Activated T-cell treated with anti-CD3 and anti-CD28 coated beads, Interleukin-2, amount 50 U/mL, for 24 hours (primary cell): ENCODE results near the gene CKAP2L.
A peak's percentile ranks its signal among the peaks of the same experiment; 100 is the strongest.

ENCODE experiments used
- DNase-seq: peaks from one replicate; pipeline ENCODE4 v3.0.0-alpha.2; 2020
- H3K27ac Mint-ChIP-seq: 2 replicates; pipeline ENCODE4 v1.8.0; 2020; ENCODE audit warnings: mild to moderate bottlenecking, mixed read lengths
- H3K27me3 Mint-ChIP-seq: 2 replicates; pipeline ENCODE4 v1.8.0; 2020; ENCODE audit warnings: mixed read lengths
- H3K36me3 Mint-ChIP-seq: 2 replicates; pipeline ENCODE4 v1.8.0; 2020; ENCODE audit warnings: low read depth, mixed read lengths
- H3K4me1 Mint-ChIP-seq: 2 replicates; pipeline ENCODE4 v1.8.0; 2020; ENCODE audit warnings: low read depth, mixed read lengths
- H3K4me3 Mint-ChIP-seq: 2 replicates; pipeline ENCODE4 v1.8.0; 2020; ENCODE audit warnings: mild to moderate bottlenecking, moderate library complexity, mixed read lengths
- H3K9me3 Mint-ChIP-seq: 2 replicates; pipeline ENCODE4 v1.8.0; 2020; ENCODE audit warnings: mixed read lengths

The CKAP2L gene, protein sequence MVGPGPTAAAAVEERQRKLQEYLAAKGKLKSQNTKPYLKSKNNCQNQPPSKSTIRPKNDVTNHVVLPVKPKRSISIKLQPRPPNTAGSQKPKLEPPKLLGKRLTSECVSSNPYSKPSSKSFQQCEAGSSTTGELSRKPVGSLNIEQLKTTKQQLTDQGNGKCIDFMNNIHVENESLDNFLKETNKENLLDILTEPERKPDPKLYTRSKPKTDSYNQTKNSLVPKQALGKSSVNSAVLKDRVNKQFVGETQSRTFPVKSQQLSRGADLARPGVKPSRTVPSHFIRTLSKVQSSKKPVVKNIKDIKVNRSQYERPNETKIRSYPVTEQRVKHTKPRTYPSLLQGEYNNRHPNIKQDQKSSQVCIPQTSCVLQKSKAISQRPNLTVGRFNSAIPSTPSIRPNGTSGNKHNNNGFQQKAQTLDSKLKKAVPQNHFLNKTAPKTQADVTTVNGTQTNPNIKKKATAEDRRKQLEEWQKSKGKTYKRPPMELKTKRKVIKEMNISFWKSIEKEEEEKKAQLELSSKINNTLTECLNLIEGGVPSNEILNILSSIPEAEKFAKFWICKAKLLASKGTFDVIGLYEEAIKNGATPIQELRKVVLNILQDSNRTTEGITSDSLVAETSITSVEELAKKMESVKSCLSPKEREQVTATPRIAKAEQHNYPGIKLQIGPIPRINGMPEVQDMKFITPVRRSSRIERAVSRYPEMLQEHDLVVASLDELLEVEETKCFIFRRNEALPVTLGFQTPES

DNA sequence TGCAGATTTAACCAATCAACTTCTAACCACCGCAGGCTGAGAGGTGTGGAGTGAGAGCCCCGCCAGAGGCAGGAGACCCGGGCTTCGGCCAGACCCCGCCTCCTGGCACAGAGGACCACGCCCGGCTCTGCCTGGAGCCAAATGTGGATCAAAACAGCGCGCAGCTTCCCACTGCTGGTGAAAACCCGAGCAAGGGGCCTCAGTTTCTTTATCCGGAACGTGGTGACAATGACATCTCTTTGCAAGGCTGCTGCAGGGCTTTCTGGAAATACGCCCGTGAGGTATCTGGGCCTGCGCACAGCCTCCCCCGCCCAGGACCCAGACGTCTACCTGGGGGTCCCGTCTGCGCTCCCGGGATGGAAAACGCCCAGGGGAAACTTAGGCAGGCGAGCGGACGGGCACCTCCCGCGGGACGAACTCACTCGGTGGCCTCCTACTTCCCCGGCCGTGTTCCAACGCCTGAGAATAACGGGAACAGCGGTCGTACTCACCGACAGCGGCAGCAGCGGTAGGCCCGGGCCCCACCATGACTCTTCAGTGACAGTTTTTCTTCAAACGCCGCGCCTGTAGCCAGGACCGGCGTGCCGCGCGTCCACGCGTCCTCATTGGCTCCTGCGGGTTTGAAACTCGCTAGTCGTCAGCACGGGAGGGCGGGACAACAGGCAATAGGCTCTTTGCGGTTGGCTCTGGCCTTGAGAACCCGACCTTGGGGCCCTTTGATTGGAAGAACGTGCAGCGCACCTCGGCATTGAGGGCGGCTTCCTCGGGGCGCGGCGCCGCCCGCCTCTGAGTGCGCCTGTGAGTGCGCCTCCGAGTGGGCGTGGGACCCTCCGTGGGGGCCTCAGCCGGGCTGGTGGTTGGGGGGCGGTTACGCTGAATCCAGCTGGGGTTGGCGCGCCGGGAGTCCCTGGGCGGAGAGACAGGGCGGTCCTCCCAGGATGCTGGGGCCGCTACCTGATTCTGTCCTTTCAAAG, at the start of gene CKAP2L:
Gene CKAP2L, minus strand, starts transcription at position 539 of the 974 bp plus-strand sequence. Its CDS starts 11 bp downstream, at position 528.
- H3K4me1 Mint-ChIP-seq, result peaks cover 25% of the 10 kb centered on the region
- peak within 1 kb of the TSS; percentile 97 for H3K4me3 Mint-ChIP-seq
- peaks cover 14% of the 10 kb centered on the region for H3K36me3 Mint-ChIP-seq
- peak; percentile 92 for DNase-seq
- H3K9me3 Mint-ChIP-seq, result no peaks in the 10 kb centered on the region
- H3K27me3 Mint-ChIP-seq, result no peaks in the 10 kb centered on the region
- peak within 1 kb of the TSS; percentile 95 for H3K27ac Mint-ChIP-seq

DNA sequence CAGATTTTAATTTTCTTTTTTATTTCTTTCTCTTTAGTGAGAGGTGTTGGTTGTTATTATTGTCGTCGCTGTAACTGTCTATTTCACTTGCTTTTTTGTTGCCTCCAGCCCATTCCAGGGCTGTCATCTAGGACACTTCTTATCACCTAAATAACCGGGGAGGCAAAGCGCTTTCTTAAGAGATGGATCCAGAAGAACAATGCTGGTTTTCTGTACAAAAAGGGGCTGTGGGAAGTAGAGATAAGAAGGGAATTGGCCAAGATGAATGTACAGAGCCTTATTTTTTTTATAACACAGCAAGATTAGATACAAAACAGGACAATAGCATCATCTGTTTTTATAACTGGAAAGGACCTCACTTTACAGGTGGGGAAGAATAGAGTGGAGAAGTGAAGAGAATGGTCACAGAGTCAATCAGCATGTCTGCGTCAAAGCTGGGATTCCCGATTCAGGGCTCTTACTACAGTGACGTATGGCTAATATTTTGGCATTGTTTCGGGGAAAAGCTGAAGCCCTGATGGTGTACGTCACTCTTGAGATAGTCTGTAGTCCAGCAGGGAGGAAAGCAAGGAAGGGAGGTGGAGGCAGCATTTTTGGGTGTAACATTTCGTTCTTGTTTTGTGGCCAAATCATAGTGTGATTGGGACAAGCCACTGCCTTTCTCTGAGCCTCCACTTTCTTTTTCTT, 49.0 kb upstream of the CKAP2L start:
- Mint-ChIP-seq H3K36me3 (no peaks in the 10 kb centered on the region), H3K9me3 (peaks cover 4% of the 10 kb centered on the region), H3K27ac (no peak overlapping the region), H3K4me3 (no peak overlapping the region), H3K27me3 (no peaks in the 10 kb centered on the region), H3K4me1 (peaks cover 32% of the 10 kb centered on the region)
- DNase-seq, result no peak

DNA sequence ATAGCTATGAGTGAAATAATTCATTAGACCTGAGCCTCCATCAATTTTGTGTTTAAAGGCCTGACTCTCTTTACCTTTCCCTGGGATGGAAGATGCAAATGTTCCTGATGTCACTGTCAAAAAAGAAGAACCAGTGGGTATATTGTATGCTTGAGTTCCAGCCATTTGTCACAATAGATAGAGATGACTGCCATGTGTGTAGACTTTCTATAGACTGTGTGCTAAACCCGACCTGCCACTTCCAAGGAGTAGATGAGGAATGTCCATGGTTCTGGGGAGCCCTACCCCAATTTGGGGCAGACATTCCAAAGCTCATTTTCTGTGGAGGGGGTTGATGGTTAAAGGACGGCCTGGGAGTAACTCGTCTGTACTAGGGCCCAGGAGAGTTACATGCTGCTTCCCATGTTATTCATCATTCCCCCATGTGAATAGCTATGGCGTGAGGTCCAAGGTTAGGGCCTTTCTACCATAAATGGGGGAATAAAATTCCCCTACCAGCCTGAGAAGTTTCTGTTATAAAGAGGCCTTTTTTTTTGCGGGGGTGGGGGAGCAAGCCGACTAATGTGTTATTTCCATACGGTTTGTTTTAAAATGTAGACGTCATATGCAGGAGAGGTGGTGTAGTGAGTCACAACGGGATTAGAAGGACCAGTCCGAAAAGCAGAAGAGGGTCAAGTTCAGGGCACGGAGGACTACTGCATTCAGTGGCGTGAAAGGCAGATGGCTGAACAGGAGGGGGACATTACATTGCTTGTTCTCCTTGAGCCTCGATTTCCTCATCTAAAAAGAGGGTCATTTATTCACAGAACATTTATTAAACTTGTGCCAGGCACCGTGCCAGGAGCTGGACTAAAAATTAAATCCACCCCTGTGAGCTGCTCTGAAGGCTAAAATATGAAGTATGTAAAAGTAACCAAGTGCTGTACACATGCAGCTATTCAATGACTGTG, 48.2 kb upstream of the CKAP2L start:
- H3K9me3 Mint-ChIP-seq, result peaks cover 6% of the 10 kb centered on the region
- no peak for DNase-seq
- no peaks in the 10 kb centered on the region for H3K36me3 Mint-ChIP-seq
- no peak overlapping the region for H3K4me3 Mint-ChIP-seq
- peak overlapping the region; percentile 74 for H3K27ac Mint-ChIP-seq
- no peaks in the 10 kb centered on the region for H3K27me3 Mint-ChIP-seq
- H3K4me1 Mint-ChIP-seq, result peaks cover 32% of the 10 kb centered on the region

DNA sequence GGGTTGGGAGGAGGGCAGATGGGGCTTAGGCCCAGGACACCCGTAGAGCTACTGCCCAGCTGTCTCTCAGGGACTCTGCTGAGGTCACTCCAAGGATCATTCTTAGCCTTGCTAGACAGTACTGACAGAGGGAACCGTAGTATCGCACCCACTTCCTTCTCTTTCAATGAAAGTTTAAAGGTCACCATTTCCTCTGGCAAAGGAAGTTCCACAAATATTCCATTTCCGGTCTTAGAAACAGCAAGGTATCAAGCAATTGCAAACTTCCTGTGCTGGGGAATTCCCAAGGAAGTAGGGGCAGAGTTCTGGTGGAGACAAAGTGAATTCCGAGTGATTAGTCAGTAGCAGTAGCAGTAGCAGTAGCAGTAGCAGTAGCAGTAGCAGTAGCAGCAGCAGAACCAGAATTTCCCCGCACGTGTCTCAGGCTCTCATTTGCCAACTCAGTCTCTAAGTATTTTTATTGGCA, 47.5 kb upstream of the CKAP2L start:
- Mint-ChIP-seq H3K9me3 (peaks cover 12% of the 10 kb centered on the region), H3K4me1 (peaks cover 32% of the 10 kb centered on the region), H3K36me3 (no peaks in the 10 kb centered on the region), H3K4me3 (no peak overlapping the region), H3K27ac (peak overlapping the region; percentile 74), H3K27me3 (no peaks in the 10 kb centered on the region)
- no peak for DNase-seq

DNA sequence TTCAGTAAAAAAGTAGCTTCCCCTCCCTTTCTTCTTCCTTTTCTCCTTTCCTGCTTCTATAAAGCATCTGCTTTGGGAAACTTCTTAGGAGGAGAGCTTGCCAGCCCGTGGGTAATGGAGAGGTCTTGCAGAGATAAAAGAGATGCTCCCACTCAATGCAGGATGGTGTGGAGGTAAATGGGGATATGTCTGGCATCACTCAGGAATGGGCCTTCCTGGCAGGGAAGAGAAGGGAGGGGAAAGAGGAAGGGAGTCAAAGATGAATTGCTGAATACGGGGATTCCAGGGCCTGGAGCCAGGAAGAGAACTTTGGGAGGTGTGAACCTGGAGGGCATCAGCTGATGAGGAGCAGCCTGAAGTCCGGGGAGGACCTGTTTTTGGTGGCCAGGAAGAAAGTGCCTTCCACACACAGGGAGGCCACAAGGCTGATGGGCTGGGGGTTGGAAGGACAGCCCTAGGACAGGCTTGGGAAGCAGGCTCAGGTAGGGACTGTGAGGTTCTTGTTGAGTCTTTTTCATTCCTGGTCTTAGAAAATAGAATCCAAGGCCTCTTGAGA, 46.9 kb upstream of the CKAP2L start:
- Mint-ChIP-seq H3K9me3 (peaks cover 14% of the 10 kb centered on the region), H3K27me3 (no peaks in the 10 kb centered on the region), H3K27ac (peak overlapping the region; percentile 74), H3K36me3 (no peaks in the 10 kb centered on the region), H3K4me3 (no peak overlapping the region), H3K4me1 (peaks cover 34% of the 10 kb centered on the region)
- no peak for DNase-seq

DNA sequence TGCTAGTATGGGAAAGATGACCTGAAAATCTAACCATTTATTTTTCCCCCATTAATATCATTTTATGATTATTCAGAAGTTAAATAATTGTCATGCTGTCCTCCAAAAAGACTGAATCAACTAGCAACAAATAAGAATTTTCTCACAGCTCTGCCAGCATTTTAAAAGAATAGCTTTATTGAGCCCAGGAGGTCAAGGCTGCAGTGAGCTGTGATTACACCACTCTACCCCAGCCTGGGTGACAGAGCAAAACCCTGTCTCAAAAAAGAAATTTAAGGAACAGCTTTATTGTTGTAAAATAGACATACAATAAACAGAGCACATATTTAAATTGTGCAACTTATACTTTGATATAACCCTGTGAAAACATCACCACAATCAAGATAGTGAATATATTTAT, 44.7 kb upstream of the CKAP2L start:
- Mint-ChIP-seq H3K27ac (no peak overlapping the region), H3K27me3 (no peaks in the 10 kb centered on the region), H3K9me3 (peaks cover 14% of the 10 kb centered on the region), H3K4me1 (peaks cover 44% of the 10 kb centered on the region), H3K4me3 (no peak overlapping the region), H3K36me3 (no peaks in the 10 kb centered on the region)
- no peak for DNase-seq

DNA sequence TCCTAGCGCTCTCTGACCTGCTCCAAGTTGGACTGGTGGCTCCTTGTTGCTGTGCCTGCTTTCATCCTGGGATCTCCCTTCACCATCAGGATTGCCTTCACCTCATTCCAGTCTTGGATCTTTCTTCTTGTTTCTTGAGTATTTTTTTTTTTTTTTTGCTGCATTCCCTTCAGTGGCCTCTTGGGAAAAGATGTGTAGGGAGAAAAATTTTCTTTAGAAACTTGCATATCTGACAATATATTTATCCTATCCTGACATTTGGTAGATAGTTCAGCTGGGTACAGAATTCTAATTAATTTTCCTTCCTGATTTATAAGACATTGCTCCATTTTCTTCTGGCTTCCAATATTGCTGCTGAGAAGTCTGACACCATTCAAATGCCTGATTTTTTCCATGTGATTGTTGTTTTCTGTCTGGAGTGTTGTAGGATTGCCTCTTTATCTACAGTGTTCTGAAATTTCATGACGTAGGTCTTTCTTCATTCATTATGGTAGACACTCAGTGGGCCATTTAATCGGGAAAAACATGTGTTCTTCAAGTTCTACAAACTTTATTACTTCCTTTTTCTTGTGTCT, 42.9 kb upstream of the CKAP2L start:
- peaks cover 14% of the 10 kb centered on the region for H3K9me3 Mint-ChIP-seq
- H3K36me3 Mint-ChIP-seq, result no peaks in the 10 kb centered on the region
- H3K4me1 Mint-ChIP-seq, result peaks cover 45% of the 10 kb centered on the region
- H3K4me3 Mint-ChIP-seq, result no peak overlapping the region
- H3K27ac Mint-ChIP-seq, result no peak overlapping the region
- no peaks in the 10 kb centered on the region for H3K27me3 Mint-ChIP-seq
- no peak for DNase-seq

DNA sequence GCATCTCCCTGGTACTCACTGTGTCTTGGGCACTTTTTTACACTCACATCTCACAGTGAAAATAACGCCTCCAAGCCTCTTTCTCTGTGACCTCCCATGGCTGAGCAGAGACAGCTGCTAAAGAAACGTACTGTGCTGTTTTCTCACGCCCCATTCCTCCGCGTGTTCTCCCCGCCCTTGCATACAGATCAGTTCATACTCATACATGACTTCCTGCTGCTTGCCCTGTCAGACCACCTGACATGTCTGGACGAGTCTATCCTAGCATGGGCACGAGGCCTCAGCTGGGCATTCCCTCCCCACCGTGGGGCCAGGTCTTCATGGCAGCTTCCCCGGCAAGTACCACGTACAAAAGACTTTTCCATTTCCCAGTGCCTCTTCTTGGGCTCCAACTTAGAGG, 41.1 kb upstream of the CKAP2L start:
- Mint-ChIP-seq H3K9me3 (peaks cover 14% of the 10 kb centered on the region), H3K27ac (no peak overlapping the region), H3K36me3 (no peaks in the 10 kb centered on the region), H3K27me3 (no peaks in the 10 kb centered on the region), H3K4me1 (peaks cover 35% of the 10 kb centered on the region), H3K4me3 (no peak overlapping the region)
- DNase-seq, result no peak

DNA sequence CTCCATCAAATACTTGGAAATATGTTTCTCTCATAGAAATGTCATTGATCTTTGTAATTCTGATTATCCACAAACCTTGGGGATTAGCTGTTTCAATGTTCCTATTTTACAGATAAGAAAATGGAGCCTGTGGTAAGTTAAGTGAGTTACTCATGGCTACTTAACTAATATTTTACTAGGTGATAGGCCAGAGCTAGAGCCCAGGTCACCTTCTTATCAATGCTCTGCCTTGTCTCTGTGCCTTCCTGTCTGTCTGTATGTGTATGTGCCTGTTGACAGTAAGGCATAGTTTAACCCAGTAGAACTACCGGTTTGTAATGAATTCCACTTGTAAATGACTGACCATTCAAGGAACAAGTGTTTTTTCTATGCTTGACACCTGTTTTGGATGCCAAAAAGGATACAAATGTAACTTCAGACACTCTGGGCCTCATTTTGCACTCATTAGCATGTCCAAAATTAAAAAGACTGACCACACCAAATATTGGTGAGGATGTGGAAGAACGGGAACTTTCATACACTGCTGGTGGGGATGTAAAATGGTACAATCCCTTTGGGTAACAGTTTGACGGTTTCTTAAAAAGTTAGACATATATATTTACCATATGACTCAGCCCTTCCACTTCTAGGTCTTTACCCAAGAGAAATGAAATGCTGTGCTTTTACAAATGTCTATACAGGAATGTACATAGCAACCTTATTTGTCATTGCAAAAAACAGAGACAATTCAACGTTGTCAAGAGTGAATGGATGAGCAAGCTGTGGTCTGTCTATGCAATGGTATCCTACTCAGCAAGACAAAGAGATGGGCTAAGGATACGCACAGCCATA, 39.5 kb upstream of the CKAP2L start:
- no peaks in the 10 kb centered on the region for H3K27me3 Mint-ChIP-seq
- peak overlapping the region; percentile 83 for H3K27ac Mint-ChIP-seq
- no peak for DNase-seq
- H3K4me3 Mint-ChIP-seq, result no peak overlapping the region
- H3K4me1 Mint-ChIP-seq, result peaks cover 38% of the 10 kb centered on the region
- no peaks in the 10 kb centered on the region for H3K36me3 Mint-ChIP-seq
- H3K9me3 Mint-ChIP-seq, result peaks cover 12% of the 10 kb centered on the region

DNA sequence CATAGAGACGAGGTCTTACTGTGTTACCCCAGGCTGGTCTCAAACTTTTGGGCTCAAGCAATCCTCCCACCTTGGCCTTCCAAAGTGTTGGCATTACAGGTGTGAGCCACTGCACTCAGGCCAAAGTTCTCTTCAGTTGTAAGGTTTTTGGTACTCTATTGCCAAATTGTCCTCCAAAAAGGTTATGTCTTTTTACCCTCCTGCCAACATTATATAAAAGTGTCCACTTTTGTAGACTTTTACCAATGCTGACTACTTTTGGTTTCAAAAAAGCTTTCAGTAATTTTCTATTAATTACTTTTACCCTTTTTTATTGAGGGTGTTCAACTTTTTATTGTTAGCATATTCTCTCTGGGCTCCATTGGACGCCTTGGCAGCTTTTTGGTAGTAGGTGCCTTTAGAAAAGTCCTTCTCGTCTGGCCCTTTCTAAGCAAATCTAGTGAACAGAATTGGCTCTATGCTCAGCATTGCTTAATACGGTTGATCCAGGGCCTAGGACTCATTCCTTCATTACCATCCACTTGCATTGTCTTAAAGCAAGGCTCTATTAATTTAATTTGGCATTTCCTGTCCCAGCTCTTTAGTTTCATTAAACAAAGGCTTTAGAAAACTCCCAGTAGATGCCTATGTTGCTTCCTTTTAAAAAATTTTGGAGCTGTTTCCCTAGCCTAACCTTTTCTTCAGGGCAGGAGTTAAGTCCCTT, 36.6 kb upstream of the CKAP2L start:
- H3K27me3 Mint-ChIP-seq, result no peaks in the 10 kb centered on the region
- H3K4me3 Mint-ChIP-seq, result no peak overlapping the region
- no peaks in the 10 kb centered on the region for H3K36me3 Mint-ChIP-seq
- H3K27ac Mint-ChIP-seq, result no peak overlapping the region
- no peak for DNase-seq
- H3K4me1 Mint-ChIP-seq, result peaks cover 32% of the 10 kb centered on the region
- no peaks in the 10 kb centered on the region for H3K9me3 Mint-ChIP-seq
